Measurements from ENCODE around the gene CACNA1B. TPM values are rescaled to one million over a fixed set of nuclear protein-coding genes. Genes with fewer than 3 reads are reported as not detected.
"Not testable (repeated sequence)": the region's sequence is repeated elsewhere in the genome, so short reads cannot be mapped to it uniquely, and the experiment has no call there.

The CACNA1B gene
- total RNA-seq, 2 donors from 2014 or later = 3.6 to 7.9 TPM

DNA sequence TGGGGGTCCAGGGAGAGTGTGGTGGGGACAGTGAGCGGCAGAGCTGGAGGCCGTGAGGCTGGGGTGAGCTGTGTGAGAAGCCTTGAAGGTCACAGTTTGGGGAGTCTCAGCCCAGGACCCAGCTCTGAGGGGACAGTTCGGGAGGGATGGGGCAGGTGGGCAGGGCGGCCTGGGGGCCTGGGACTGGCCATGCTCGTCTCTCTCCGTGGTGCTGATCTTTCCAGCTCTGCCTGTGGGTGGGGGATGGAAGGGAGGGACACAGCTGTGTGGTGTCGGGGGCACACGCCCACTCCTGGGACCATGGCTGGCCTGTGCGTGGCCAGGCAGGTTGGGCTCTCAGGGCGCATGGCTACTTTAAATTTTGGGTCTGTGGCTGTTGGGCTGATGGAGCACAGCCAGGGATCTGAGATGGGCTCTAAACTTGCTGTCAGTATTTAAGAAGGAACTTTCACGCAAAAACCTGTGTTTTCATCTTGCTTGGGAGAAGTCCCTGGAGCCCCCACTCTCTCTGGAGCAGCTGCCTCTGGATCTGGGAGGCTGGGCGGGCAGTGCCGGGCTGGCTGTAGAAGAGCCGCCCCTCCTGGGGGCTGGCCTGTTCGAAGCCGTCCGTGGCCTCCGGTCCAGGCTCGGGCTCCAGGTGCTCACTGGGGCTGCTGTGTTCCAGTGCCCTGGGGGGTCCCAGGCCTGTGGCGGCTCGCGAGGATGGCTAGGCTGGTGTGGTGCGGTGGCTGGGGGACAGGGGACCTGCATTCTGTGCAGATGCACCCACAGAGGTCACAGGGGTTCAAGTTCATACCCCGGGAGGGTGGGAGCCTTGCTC, 13.4 kb downstream of the CACNA1B start:
- not testable (repeated sequence) for H3K4me1 Mint-ChIP-seq; H3K36me3 ChIP-seq (ENCODE audit: control insufficient read depth, insufficient read depth, low read length); H3K9ac ChIP-seq (ENCODE audit: extremely low read depth, low read length, poor library complexity, severe bottlenecking); H3K9me3 Mint-ChIP-seq; H3K4me3 ChIP-seq (ENCODE audit: low read length); H3K27ac ChIP-seq (ENCODE audit: low read depth, low read length); H3K9me3 ChIP-seq (ENCODE audit: control insufficient read depth, low read length); H3K4me1 ChIP-seq (ENCODE audit: control insufficient read depth, insufficient read depth, low read length); H3K36me3 Mint-ChIP-seq (ENCODE audit: low read depth); DNase-seq; H3K4me3 Mint-ChIP-seq; H3K27me3 Mint-ChIP-seq (ENCODE audit: insufficient read depth); H3K27ac Mint-ChIP-seq; H3K27me3 ChIP-seq (ENCODE audit: control insufficient read depth, insufficient read depth, low read length, poor library complexity, severe bottlenecking)
- 92 to 94% methylated on average over 7 to 20 of the region's 24 CpGs for WGBS, 2 experiments (ENCODE audit: insufficient coverage in 1 of 2, insufficient read length in 1 of 2)

DNA sequence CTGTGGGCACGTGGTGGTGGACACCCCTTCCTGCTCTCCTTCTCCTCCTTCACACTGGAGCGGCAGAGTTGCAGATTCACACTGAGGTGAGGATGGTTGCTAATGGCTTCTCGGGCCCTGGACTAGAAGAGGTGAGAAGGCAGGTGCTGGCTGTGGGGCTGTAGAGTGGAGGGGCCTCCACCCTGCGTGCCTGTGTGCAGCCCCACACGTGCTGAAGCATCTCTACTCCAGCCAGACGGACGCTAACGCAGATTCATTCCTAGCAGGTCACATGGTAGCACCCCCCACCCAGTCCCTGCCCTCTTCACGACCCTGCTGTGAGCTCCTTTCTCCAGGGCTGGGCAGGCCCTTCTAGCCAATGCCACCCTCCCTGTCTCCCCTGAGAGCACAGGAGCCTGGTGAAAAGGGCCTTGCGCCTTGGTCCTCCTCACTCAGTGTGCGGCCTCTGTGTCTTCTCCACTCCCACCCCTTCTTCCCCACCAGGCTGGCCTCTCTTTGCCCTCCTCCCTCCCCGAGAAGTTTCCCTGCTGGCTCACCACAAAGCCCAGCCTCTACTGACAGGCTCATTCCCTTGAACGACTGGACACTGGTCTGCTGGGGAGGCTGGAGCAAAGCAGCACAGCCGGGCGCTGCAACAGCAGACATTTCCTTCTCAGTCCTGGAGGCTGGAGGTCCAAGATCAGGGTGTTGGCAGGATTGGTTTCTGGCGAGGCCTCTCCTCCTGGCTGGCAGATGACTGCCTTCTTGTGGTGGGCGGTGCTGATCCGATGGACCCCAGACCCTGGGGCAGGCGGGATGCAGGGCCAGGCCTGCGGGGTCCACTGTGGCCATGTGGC, 14.2 kb downstream of the CACNA1B start:
- H3K4me1 ChIP-seq (ENCODE audit: control insufficient read depth, insufficient read depth, low read length) = no peaks in the 10 kb centered on the region
- TF ChIP-seq, protein P1, sequence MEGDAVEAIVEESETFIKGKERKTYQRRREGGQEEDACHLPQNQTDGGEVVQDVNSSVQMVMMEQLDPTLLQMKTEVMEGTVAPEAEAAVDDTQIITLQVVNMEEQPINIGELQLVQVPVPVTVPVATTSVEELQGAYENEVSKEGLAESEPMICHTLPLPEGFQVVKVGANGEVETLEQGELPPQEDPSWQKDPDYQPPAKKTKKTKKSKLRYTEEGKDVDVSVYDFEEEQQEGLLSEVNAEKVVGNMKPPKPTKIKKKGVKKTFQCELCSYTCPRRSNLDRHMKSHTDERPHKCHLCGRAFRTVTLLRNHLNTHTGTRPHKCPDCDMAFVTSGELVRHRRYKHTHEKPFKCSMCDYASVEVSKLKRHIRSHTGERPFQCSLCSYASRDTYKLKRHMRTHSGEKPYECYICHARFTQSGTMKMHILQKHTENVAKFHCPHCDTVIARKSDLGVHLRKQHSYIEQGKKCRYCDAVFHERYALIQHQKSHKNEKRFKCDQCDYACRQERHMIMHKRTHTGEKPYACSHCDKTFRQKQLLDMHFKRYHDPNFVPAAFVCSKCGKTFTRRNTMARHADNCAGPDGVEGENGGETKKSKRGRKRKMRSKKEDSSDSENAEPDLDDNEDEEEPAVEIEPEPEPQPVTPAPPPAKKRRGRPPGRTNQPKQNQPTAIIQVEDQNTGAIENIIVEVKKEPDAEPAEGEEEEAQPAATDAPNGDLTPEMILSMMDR (conservative IDR thresholded peaks at IDR 0.05) = no peak
- H3K4me1 Mint-ChIP-seq = no peaks in the 10 kb centered on the region
- no peak overlapping the region for H3K9ac ChIP-seq (ENCODE audit: extremely low read depth, low read length, poor library complexity, severe bottlenecking)
- H3K27me3 Mint-ChIP-seq (ENCODE audit: insufficient read depth) = no peaks in the 10 kb centered on the region
- DNase-seq = no peak
- H3K4me3 ChIP-seq (ENCODE audit: low read length) = no peak overlapping the region
- no peak overlapping the region for H3K27ac Mint-ChIP-seq
- 80 to 94% methylated on average over 11 to 20 of the region's 20 CpGs for WGBS, 2 experiments (ENCODE audit: insufficient coverage in 1 of 2, insufficient read length in 1 of 2)
- no peaks in the 10 kb centered on the region for H3K36me3 ChIP-seq (ENCODE audit: control insufficient read depth, insufficient read depth, low read length)
- H3K9me3 Mint-ChIP-seq = no peaks in the 10 kb centered on the region
- no peaks in the 10 kb centered on the region for H3K27me3 ChIP-seq (ENCODE audit: control insufficient read depth, insufficient read depth, low read length, poor library complexity, severe bottlenecking)
- H3K27ac ChIP-seq (ENCODE audit: low read depth, low read length) = no peak overlapping the region
- no peak overlapping the region for H3K4me3 Mint-ChIP-seq
- peaks cover 5% of the 10 kb centered on the region for H3K9me3 ChIP-seq (ENCODE audit: control insufficient read depth, low read length)
- no peaks in the 10 kb centered on the region for H3K36me3 Mint-ChIP-seq (ENCODE audit: low read depth)

DNA sequence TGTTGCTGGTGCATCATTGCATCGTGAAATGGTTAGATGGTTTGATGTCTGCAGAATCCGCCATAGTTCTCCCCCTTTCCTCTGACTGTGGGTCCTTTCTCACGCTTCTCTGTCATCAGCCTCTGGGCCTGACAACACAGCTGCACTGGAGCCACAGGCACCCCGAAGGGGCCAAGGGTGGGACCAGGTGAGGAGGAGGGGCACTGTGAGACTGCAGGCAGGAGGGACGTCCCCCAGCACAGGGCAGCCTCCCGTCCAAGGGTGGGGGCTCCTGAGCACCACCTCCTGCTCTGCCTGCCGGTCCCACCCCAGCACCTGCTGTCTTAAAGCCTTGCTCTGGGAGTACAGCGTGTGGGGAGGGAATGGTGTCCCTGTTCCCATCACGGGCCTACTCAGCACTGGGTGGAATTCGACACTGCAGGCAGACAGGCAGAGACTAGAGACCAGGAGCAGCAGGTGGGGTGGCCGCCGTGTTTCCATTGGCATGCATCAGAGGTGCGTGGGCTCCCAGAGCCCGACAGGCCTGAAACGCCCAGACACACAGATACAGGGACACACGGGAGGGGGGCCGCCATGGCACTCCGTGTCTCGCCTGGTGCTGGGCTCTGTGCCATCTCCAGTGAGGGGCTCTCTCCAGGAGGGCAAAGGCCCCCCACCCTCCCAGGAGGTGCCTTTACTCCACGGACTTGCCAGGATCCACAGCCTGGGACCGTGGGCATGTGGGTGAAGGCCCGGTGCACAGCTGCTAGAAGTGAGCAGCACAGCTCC, 15.0 kb downstream of the CACNA1B start:
- Histone ChIP-seq H3K27ac (ENCODE audit: low read depth, low read length) (no peak overlapping the region), H3K36me3 (ENCODE audit: control insufficient read depth, insufficient read depth, low read length) (no peaks in the 10 kb centered on the region), H3K4me3 (ENCODE audit: low read length) (no peak overlapping the region), H3K9ac (ENCODE audit: extremely low read depth, low read length, poor library complexity, severe bottlenecking) (no peak overlapping the region), H3K9me3 (ENCODE audit: control insufficient read depth, low read length) (peaks cover 5% of the 10 kb centered on the region), H3K4me1 (ENCODE audit: control insufficient read depth, insufficient read depth, low read length) (no peaks in the 10 kb centered on the region), H3K27me3 (ENCODE audit: control insufficient read depth, insufficient read depth, low read length, poor library complexity, severe bottlenecking) (no peaks in the 10 kb centered on the region)
- Mint-ChIP-seq H3K27ac (no peak overlapping the region), H3K9me3 (no peaks in the 10 kb centered on the region), H3K36me3 (ENCODE audit: low read depth) (no peaks in the 10 kb centered on the region), H3K4me1 (no peaks in the 10 kb centered on the region), H3K4me3 (no peak overlapping the region), H3K27me3 (ENCODE audit: insufficient read depth) (no peaks in the 10 kb centered on the region)
- TF ChIP-seq, protein P1 (conservative IDR thresholded peaks at IDR 0.05) = no peak
- WGBS, 2 experiments (ENCODE audit: insufficient coverage in 1 of 2, insufficient read length in 1 of 2) = 86% methylated on average over 13 to 22 of the region's 22 CpGs
- no peak for DNase-seq

Data from endodermal cell (in vitro differentiated cells).